T-helper 1 cell treated with Interleukin-12 subunit alpha and Interleukin-12 subunit beta and Interleukin-4 antibody, amounts not matched to agents 30 μg/mL and 1 μg/mL, for 36 hours (primary cell): Measurements from ENCODE around the gene GTF3C5.

Experiments used
- H3K27ac Mint-ChIP-seq: one replicate; pipeline ENCODE4 v1.8.0; 2021; ENCODE audit warnings: mild to moderate bottlenecking, mixed read lengths
- H3K27me3 Mint-ChIP-seq: one replicate; pipeline ENCODE4 v1.8.0; 2021; ENCODE audit warnings: low read depth, mixed read lengths
- H3K36me3 Mint-ChIP-seq: one replicate; pipeline ENCODE4 v1.8.0; 2021; ENCODE audit warnings: low read depth, mixed read lengths
- H3K4me1 Mint-ChIP-seq: one replicate; pipeline ENCODE4 v1.8.0; 2021; ENCODE audit warnings: low read depth, mixed read lengths
- H3K4me3 Mint-ChIP-seq: one replicate; pipeline ENCODE4 v1.8.0; 2021; ENCODE audit warnings: mild to moderate bottlenecking, moderate library complexity, mixed read lengths
- H3K9me3 Mint-ChIP-seq: one replicate; pipeline ENCODE4 v1.8.0; 2021; ENCODE audit warnings: mixed read lengths

The GTF3C5 gene

GRCh38 chr9:133004091-133004998, 26.5 kb upstream of the GTF3C5 start:
- Mint-ChIP-seq H3K36me3 (no peaks in the 10 kb centered on the region), H3K27ac (no peak overlapping the region), H3K9me3 (no peaks in the 10 kb centered on the region), H3K27me3 (peaks cover 36% of the 10 kb centered on the region), H3K4me3 (no peak overlapping the region), H3K4me1 (peaks cover 2% of the 10 kb centered on the region)

- H3K27ac Mint-ChIP-seq, result no peak overlapping the region
- peaks cover 2% of the 10 kb centered on the region for H3K4me1 Mint-ChIP-seq
- H3K4me3 Mint-ChIP-seq, result no peak overlapping the region
- H3K9me3 Mint-ChIP-seq, result no peaks in the 10 kb centered on the region
- peaks cover 37% of the 10 kb centered on the region for H3K27me3 Mint-ChIP-seq
- H3K36me3 Mint-ChIP-seq, result no peaks in the 10 kb centered on the region
Observed at GRCh38 chr9:133004999-133005760, 25.6 kb upstream of the GTF3C5 start.

GRCh38 chr9:133005957-133006356, 24.8 kb upstream of the GTF3C5 start:
- Mint-ChIP-seq H3K36me3 (no peaks in the 10 kb centered on the region), H3K4me3 (no peak overlapping the region), H3K27me3 (peaks cover 37% of the 10 kb centered on the region), H3K4me1 (peaks cover 2% of the 10 kb centered on the region), H3K9me3 (no peaks in the 10 kb centered on the region), H3K27ac (no peak overlapping the region)

GRCh38 chr9:133006731-133007352, 24.0 kb upstream of the GTF3C5 start:
- no peak overlapping the region for H3K4me3 Mint-ChIP-seq
- no peak overlapping the region for H3K27ac Mint-ChIP-seq
- peaks cover 42% of the 10 kb centered on the region for H3K27me3 Mint-ChIP-seq
- peaks cover 2% of the 10 kb centered on the region for H3K4me1 Mint-ChIP-seq
- H3K9me3 Mint-ChIP-seq, result no peaks in the 10 kb centered on the region
- no peaks in the 10 kb centered on the region for H3K36me3 Mint-ChIP-seq

GRCh38 chr9:133008406-133008805, 22.4 kb upstream of the GTF3C5 start:
- Mint-ChIP-seq H3K27ac (no peak overlapping the region), H3K4me3 (no peak overlapping the region), H3K9me3 (no peaks in the 10 kb centered on the region), H3K36me3 (no peaks in the 10 kb centered on the region), H3K27me3 (peaks cover 28% of the 10 kb centered on the region), H3K4me1 (no peaks in the 10 kb centered on the region)

GRCh38 chr9:133008824-133009223, 22.0 kb upstream of the GTF3C5 start:
- Mint-ChIP-seq H3K36me3 (no peaks in the 10 kb centered on the region), H3K27me3 (peaks cover 24% of the 10 kb centered on the region), H3K9me3 (no peaks in the 10 kb centered on the region), H3K4me3 (no peak overlapping the region), H3K4me1 (no peaks in the 10 kb centered on the region), H3K27ac (no peak overlapping the region)

GRCh38 chr9:133009906-133010582, 20.8 kb upstream of the GTF3C5 start:
- no peak overlapping the region for H3K27ac Mint-ChIP-seq
- no peaks in the 10 kb centered on the region for H3K9me3 Mint-ChIP-seq
- no peak overlapping the region for H3K4me3 Mint-ChIP-seq

GRCh38 chr9:133014696-133015095, 16.1 kb upstream of the GTF3C5 start:
- Mint-ChIP-seq H3K27me3 (peaks cover 27% of the 10 kb centered on the region), H3K27ac (no peak overlapping the region)

More at GRCh38 chr9:133009906-133010582, 20.8 kb upstream of the GTF3C5 start:
- H3K36me3 Mint-ChIP-seq, result no peaks in the 10 kb centered on the region
- peaks cover 21% of the 10 kb centered on the region for H3K27me3 Mint-ChIP-seq
- H3K4me1 Mint-ChIP-seq, result no peaks in the 10 kb centered on the region

GRCh38 chr9:133023117-133023890, 7.5 kb upstream of the GTF3C5 start:
- Mint-ChIP-seq H3K36me3 (no peaks in the 10 kb centered on the region), H3K9me3 (no peaks in the 10 kb centered on the region), H3K4me3 (no peak overlapping the region), H3K4me1 (peaks cover 21% of the 10 kb centered on the region), H3K27ac (peak overlapping the region; percentile 41), H3K27me3 (peaks cover 5% of the 10 kb centered on the region)

More at GRCh38 chr9:133014696-133015095, 16.1 kb upstream of the GTF3C5 start:
- Mint-ChIP-seq H3K9me3 (no peaks in the 10 kb centered on the region), H3K4me1 (no peaks in the 10 kb centered on the region), H3K36me3 (no peaks in the 10 kb centered on the region), H3K4me3 (no peak overlapping the region)

- Mint-ChIP-seq H3K36me3 (peaks cover 4% of the 10 kb centered on the region), H3K27me3 (peaks cover 1% of the 10 kb centered on the region), H3K4me1 (peaks cover 24% of the 10 kb centered on the region), H3K9me3 (no peaks in the 10 kb centered on the region), H3K27ac (no peak overlapping the region), H3K4me3 (no peak overlapping the region)
Observed at GRCh38 chr9:133026426-133026825, 4.4 kb upstream of the GTF3C5 start.

GRCh38 chr9:133027134-133027533, 3.7 kb upstream of the GTF3C5 start:
- H3K27me3 Mint-ChIP-seq, result no peaks in the 10 kb centered on the region
- H3K4me1 Mint-ChIP-seq, result peaks cover 30% of the 10 kb centered on the region
- no peaks in the 10 kb centered on the region for H3K9me3 Mint-ChIP-seq
- no peak overlapping the region for H3K4me3 Mint-ChIP-seq
- no peak overlapping the region for H3K27ac Mint-ChIP-seq
- H3K36me3 Mint-ChIP-seq, result peaks cover 4% of the 10 kb centered on the region

GRCh38 chr9:133028221-133028620, 2.6 kb upstream of the GTF3C5 start:
- Mint-ChIP-seq H3K36me3 (peaks cover 4% of the 10 kb centered on the region), H3K27me3 (no peaks in the 10 kb centered on the region), H3K4me3 (peak overlapping the region; percentile 95), H3K4me1 (peaks cover 29% of the 10 kb centered on the region), H3K27ac (no peak overlapping the region), H3K9me3 (no peaks in the 10 kb centered on the region)

- peak overlapping the region; percentile 95 for H3K27ac Mint-ChIP-seq
- peak overlapping the region; percentile 95 for H3K4me3 Mint-ChIP-seq
- peaks cover 4% of the 10 kb centered on the region for H3K36me3 Mint-ChIP-seq
- H3K27me3 Mint-ChIP-seq, result no peaks in the 10 kb centered on the region
- peaks cover 32% of the 10 kb centered on the region for H3K4me1 Mint-ChIP-seq
- H3K9me3 Mint-ChIP-seq, result no peaks in the 10 kb centered on the region
Observed at GRCh38 chr9:133029994-133030316, 842 bp upstream of the GTF3C5 start.

GRCh38 chr9:133031130-133031422, 279 bp downstream of the GTF3C5 start:
- Mint-ChIP-seq H3K9me3 (no peaks in the 10 kb centered on the region), H3K4me3 (peak overlapping the region; percentile 95), H3K36me3 (peaks cover 4% of the 10 kb centered on the region), H3K4me1 (peaks cover 32% of the 10 kb centered on the region), H3K27ac (peak overlapping the region; percentile 95), H3K27me3 (no peaks in the 10 kb centered on the region)
